SK-N-MC (cell line): ENCODE measurements around the gene KRT33B.

Experiments
- EZH2 ChIP-seq: fragments of 200-600 bp; sonication (generic); IDR thresholded peaks from one replicate; pipeline ENCODE4 v1.6.1; 2017; ENCODE audit warnings: antibody characterized with exemption
- FOXP2 ChIP-seq: optimal IDR thresholded peaks from 2 replicates; pipeline ENCODE3; 2011; ENCODE audit warnings: mild to moderate bottlenecking, moderate library complexity; ENCODE audit not compliant: insufficient read depth; ENCODE audit errors: extremely low read length, control extremely low read depth
- POLR2AphosphoS5 ChIP-seq: IDR thresholded peaks from 2 replicates; pipeline ENCODE4 v1.6.1; 2012; ENCODE audit warnings: mild to moderate bottlenecking, low read depth, low read length, borderline replicate concordance

- no peak for TF ChIP-seq POLR2AphosphoS5
- no peak for TF ChIP-seq EZH2
- TF ChIP-seq FOXP2: no peak
These were observed 26.0 kb upstream of the KRT33B start for GRCh38 chr17:41395611-41396010.
